Ovary (tissue), 9 donors: ENCODE data around the gene GOLGA6L10. TPM values are rescaled to one million over a fixed set of nuclear protein-coding genes. Genes with fewer than 3 reads are reported as not detected.

Source experiments
- DNase-seq, 5 donors: peaks; one replicate each; pipeline ENCODE4 v3.0.0-alpha.2; 2019 to 2020
- H3K27ac ChIP-seq, 2 donors: fragments of 200-600 bp; one replicate each; pipeline versions ENCODE4 v1.5.1 to v1.8.0; 2019 to 2022
- H3K27me3 ChIP-seq: fragments of 200-600 bp; one replicate; pipeline ENCODE4 v1.8.0; 2022
- H3K36me3 ChIP-seq: fragments of 200-600 bp; sonication (generic); one replicate; pipeline ENCODE4 v1.5.1; 2019
- H3K4me1 ChIP-seq: one replicate; pipeline ENCODE4 v1.8.1; 2013; ENCODE audit warnings: mild to moderate bottlenecking, moderate library complexity; ENCODE audit not compliant: insufficient read depth
- H3K4me3 ChIP-seq: fragments of 200-600 bp; sonication (generic); one replicate; pipeline ENCODE4 v1.5.1; 2017
- H3K9me3 ChIP-seq, 2 donors: fragments of 200-600 bp in 1 of 2; sonication (generic) in 1 of 2; one replicate each; pipeline versions ENCODE4 v1.5.1 to v1.8.1; 2013 to 2019; ENCODE audit warnings: mild to moderate bottlenecking in 1 of 2, moderate library complexity in 1 of 2
- EP300 ChIP-seq: sonication (generic); formaldehyde crosslinking; IDR thresholded peaks from one replicate; pipeline ENCODE4 v1.6.1; 2017; ENCODE audit warnings: antibody characterized with exemption
- POLR2A ChIP-seq: fragments of 450-650 bp; IDR thresholded peaks from one replicate; pipeline ENCODE4 v1.6.1; 2017; ENCODE audit warnings: antibody characterized with exemption, mild to moderate bottlenecking, moderate library complexity
- WGBS, 3 donors: extraction: QIAGEN DNeasy Blood & Tissue Kit in 1 of 3; methylation state at CpG; one replicate each; pipeline versions ENCODE4 v1.1.5 to v1.1.7; 2013 to 2017; 5-methylcytosine and 5-hydroxymethylcytosine counted together
- intact Hi-C, 4 donors: fragments of 100-400 bp; cut with DNase I; formaldehyde crosslinking; loops; one replicate each; pipeline versions ENCODE4 v1.11.0 to v1.15.1; 2022 to 2023
- polyA plus RNA-seq, 2 donors: library from polyadenylated mRNA; stranded (reverse); fragments of 200-250 nt in 1 of 2; fragments of 350-450 nt in 1 of 2; fragmentation: Illumina TruSeq in 1 of 2; extraction: RNeasy Lipid Tissue Mini Kit (QIAGEN cat#74804) in 1 of 2; gene quantifications; one replicate each; pipeline ENCODE4 v1.2.3, GENCODE V29; 2013 to 2014
- total RNA-seq, 7 donors: library from RNA; depleted of rRNA in 2 of 7; stranded (reverse); fragments of >200 nt in 2 of 7; fragmentation: NEBNext Ultra II Directional in 3 of 7; extraction: Animal tissue kit (Norgen Biotek cat#: 25700) in 3 of 7; gene quantifications; one replicate each; pipeline versions ENCODE4 v1.1.0 to v1.2.4, GENCODE V29; 2016 to 2023
- TF ChIP-seq, protein P1 (sequence below), 3 donors: fragments of 450-650 bp in 2 of 3; fragments of 200-600 bp in 1 of 3; IDR thresholded peaks; one replicate each; pipeline versions ENCODE4 v1.5.1 to v1.8.0; 2016 to 2022; ENCODE audit warnings: antibody characterized with exemption in 3 of 3, mild to moderate bottlenecking in 1 of 3
- donor health status: DM: no; HTN: no; CAD: no; lungs with moderate emphysema.
- donor health status: DM: no; HTN: no; CAD: no.
- donor health status: Bipolar disorder and iron deficiency.
- donor health status: DM: yes; HTN: yes; CAD: no.
- donor health status: DM: no; HTN: no; CAD: no.
- donor health status: DM: yes; HTN: yes; CAD: no.

The GOLGA6L10 gene
- total and polyA plus RNA-seq, 9 donors, result 0.43 to 3.3 (median 1.5) TPM

DNA sequence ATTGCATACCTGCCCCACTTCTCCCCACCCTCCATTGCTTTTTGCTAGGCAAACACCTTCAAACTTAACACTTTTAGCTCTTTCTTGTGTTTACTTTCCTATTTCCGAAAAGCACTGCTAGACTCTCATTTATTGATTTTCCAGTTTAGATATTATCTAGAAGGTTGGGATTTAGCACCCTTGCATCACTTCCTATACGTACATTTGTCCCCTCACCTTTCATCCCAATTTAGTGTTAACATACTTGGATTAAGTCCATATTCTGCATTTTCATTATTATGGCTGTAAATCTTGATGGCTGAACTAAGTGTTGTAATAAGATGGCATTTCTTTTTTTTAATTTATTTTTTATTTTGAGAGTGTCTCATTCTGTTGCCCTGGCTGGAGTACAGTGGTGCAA, 39.5 kb downstream of the GOLGA6L10 start:
- WGBS, 3 donors, result 82 to 88% (median 85%) methylated on average over 2 of the region's 2 CpGs

DNA sequence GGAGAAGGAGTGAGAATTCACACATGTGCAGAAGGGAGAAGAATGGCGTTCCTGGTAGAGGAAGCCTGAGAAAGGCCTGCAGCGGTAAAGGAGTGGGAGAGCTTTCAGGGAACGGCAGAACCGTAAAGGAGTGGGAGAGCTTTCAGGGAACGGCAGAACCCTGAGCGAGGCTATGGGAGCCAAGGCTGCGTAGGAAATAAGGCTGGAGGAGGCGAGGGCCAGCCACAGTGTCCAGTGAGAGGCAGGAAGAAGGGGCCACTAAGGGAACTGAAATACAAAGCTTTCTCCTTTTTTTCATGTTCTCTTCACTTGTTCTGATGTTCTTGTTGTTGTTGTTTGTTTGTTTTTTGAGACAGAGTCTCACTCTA, 41.6 kb downstream of the GOLGA6L10 start:
- Histone ChIP-seq H3K36me3 (no peaks in the 10 kb centered on the region), H3K4me3 (no peak overlapping the region), H3K4me1 (no peaks in the 10 kb centered on the region), H3K9me3 (no peaks in the 10 kb centered on the region), H3K27ac (no peak overlapping the region), H3K27me3 (no peaks in the 10 kb centered on the region)
- intact Hi-C loops, result no loop called here
- no peak for DNase-seq
- 72 to 89% (median 76%) methylated on average over 6 to 8 of the region's 8 CpGs for WGBS, 3 donors
- no peak for TF ChIP-seq POLR2A
- TF ChIP-seq, protein P1, sequence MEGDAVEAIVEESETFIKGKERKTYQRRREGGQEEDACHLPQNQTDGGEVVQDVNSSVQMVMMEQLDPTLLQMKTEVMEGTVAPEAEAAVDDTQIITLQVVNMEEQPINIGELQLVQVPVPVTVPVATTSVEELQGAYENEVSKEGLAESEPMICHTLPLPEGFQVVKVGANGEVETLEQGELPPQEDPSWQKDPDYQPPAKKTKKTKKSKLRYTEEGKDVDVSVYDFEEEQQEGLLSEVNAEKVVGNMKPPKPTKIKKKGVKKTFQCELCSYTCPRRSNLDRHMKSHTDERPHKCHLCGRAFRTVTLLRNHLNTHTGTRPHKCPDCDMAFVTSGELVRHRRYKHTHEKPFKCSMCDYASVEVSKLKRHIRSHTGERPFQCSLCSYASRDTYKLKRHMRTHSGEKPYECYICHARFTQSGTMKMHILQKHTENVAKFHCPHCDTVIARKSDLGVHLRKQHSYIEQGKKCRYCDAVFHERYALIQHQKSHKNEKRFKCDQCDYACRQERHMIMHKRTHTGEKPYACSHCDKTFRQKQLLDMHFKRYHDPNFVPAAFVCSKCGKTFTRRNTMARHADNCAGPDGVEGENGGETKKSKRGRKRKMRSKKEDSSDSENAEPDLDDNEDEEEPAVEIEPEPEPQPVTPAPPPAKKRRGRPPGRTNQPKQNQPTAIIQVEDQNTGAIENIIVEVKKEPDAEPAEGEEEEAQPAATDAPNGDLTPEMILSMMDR (IDR thresholded peaks at IDR 0.05), result no peak
- TF ChIP-seq EP300, result no peak

More for the DNA sequence above, 39.5 kb downstream of the GOLGA6L10 start:
- DNase-seq, result no peak
- no peaks in the 10 kb centered on the region for H3K36me3 ChIP-seq
- TF ChIP-seq, protein P1 (IDR thresholded peaks at IDR 0.05), result no peak
- TF ChIP-seq EP300 (no peak), POLR2A (no peak)
- no peak overlapping the region for H3K4me3 ChIP-seq
- intact Hi-C loops, result no loop called here
- no peak overlapping the region for H3K27ac ChIP-seq
- H3K4me1 ChIP-seq, result no peaks in the 10 kb centered on the region
- H3K9me3 ChIP-seq, result no peaks in the 10 kb centered on the region
- H3K27me3 ChIP-seq, result no peaks in the 10 kb centered on the region

DNA sequence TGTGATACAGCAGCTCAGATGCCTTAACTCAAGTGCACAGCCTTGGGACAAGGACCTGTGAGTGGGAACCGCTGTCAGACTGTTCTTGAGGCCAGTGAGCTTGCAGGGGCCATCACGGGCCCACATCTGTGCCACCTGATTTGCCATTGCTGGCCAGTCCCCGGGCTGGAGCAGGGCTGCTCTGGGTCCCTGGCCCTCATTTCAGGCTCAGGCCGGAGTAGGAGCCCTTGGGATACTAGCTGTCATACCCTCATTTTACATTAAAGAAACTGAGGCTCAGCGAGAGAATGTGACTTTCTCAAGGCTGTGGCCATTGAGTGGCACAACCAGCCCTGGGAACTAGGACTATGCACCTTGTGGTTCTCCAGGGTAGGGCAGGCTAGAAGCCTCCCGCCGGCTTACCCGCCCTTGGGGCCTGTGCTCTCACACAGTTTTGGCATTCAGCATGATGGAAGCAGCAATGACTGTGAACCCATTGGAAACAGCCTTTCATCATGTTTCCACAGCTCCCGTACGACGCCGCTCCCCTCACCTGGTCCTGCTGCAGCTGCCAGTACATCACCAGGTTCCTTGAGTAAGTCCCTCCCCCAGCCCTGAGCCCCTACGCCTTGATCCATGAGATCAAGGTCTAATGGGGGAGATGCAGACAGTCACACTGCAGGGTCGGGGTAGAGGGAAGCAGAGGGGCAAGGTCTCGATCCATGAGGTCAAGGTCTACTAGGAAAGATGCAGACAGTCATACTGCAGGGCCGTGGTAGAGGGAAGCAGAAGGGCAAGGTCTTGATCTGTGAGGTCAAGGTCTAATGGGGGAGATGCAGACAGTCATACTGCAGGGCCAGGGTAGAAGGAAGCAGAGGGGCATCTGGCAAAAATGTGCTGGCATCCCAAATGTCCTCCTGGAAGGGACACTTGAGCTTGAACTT, 42.2 kb downstream of the GOLGA6L10 start:
- no peaks in the 10 kb centered on the region for H3K27me3 ChIP-seq
- WGBS, 3 donors, result 80 to 86% (median 83%) methylated on average over 16 of the region's 16 CpGs
- H3K36me3 ChIP-seq, result no peaks in the 10 kb centered on the region
- TF ChIP-seq, protein P1 (IDR thresholded peaks at IDR 0.05), result no peak
- TF ChIP-seq EP300 (no peak), POLR2A (no peak)
- H3K27ac ChIP-seq, result no peak overlapping the region
- DNase-seq, result no peak
- H3K4me3 ChIP-seq, result no peak overlapping the region
- no peaks in the 10 kb centered on the region for H3K4me1 ChIP-seq
- no peaks in the 10 kb centered on the region for H3K9me3 ChIP-seq
- intact Hi-C loops, result no loop called here

DNA sequence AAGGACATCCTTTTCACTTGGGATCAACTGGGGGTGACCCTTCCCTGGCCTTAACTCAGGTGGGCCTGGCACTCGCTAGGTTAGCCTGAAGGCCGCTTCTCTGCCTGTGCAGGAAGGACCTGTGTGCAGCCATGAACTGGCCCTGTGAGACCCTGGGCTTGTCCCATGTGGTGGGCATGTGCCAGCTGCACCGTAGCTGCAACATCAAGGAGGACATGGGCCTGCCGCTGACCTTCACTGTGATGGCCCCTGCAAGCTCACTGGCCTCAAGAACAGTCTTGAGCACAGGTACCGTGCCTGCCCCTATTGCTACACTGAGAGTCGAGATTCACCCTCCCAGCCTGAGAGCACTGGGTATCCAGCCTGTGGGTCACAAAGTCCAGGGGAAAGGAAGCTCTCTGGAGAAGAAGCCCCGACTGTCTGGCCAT, 43.6 kb downstream of the GOLGA6L10 start:
- Histone ChIP-seq H3K36me3 (no peaks in the 10 kb centered on the region), H3K27me3 (no peaks in the 10 kb centered on the region), H3K27ac (no peak overlapping the region), H3K4me3 (no peak overlapping the region), H3K9me3 (no peaks in the 10 kb centered on the region), H3K4me1 (no peaks in the 10 kb centered on the region)
- TF ChIP-seq EP300 (no peak), POLR2A (no peak)
- TF ChIP-seq, protein P1 (IDR thresholded peaks at IDR 0.05), result no peak
- DNase-seq, result no peak
- WGBS, 3 donors, result 86 to 89% (median 87%) methylated on average over 6 to 7 of the region's 7 CpGs
- intact Hi-C loops, result no loop called here
